Bone marrow (tissue), 2 donors: ENCODE results near the gene LZTS2.
"Not testable (repeated sequence)": the region's sequence is repeated elsewhere in the genome, so short reads cannot be mapped to it uniquely, and the experiment has no call there.

Source experiments
- DNase-seq, 2 donors: peaks; one replicate each; lab custom pipeline; 2025; lab: John Stamatoyannopoulos, UW

LZTS2 gene

GRCh38 chr10:100999742-101000126 lies at the start of gene LZTS2:
TSS of gene LZTS2 (plus strand) at chr10:100999808. CDS start at chr10:101002539, 2,731 bp downstream.
- no peak for DNase-seq

- no peak for DNase-seq
Measured at GRCh38 chr10:100960251-100960650, 39.4 kb upstream of the LZTS2 start.

GRCh38 chr10:100962351-100963080 lies 37.1 kb upstream of the LZTS2 start:
- DNase-seq, result no peak

GRCh38 chr10:100963826-100964225 lies 35.8 kb upstream of the LZTS2 start:
- no peak for DNase-seq

- DNase-seq, result no peak
Measured at GRCh38 chr10:100965820-100966219, 33.8 kb upstream of the LZTS2 start.

GRCh38 chr10:100966887-100967286 lies 32.7 kb upstream of the LZTS2 start:
- no peak for DNase-seq

GRCh38 chr10:100967332-100967731 lies 32.3 kb upstream of the LZTS2 start:
- DNase-seq, result no peak

GRCh38 chr10:100968062-100968736 lies 31.4 kb upstream of the LZTS2 start:
- no peak for DNase-seq

- DNase-seq, result no peak
Measured at GRCh38 chr10:100968863-100969186, 30.8 kb upstream of the LZTS2 start.

GRCh38 chr10:100969187-100970075 lies 30.2 kb upstream of the LZTS2 start, which contains the start of gene SEMA4G:
TSS of gene SEMA4G (plus strand) at chr10:100969504. CDS start at chr10:100972913, 3,409 bp downstream.
- DNase-seq, result peak in 1 of 2 donors; percentile 16

GRCh38 chr10:100970076-100970913 lies 29.3 kb upstream of the LZTS2 start:
- DNase-seq, result no peak

- DNase-seq, result no peak
Measured at GRCh38 chr10:100970914-100971811, 28.4 kb upstream of the LZTS2 start.

GRCh38 chr10:100972115-100972903 lies 27.3 kb upstream of the LZTS2 start:
- no peak for DNase-seq

- no peak for DNase-seq
Measured at GRCh38 chr10:100972904-100973535, 26.6 kb upstream of the LZTS2 start.

- not testable (repeated sequence) for DNase-seq
Measured at GRCh38 chr10:100975397-100975796, 24.2 kb upstream of the LZTS2 start.

GRCh38 chr10:100976906-100977305 lies 22.7 kb upstream of the LZTS2 start:
- DNase-seq, result no peak

- DNase-seq, result no peak
Measured at GRCh38 chr10:100977436-100977835, 22.2 kb upstream of the LZTS2 start.

GRCh38 chr10:100978121-100978900 lies 21.3 kb upstream of the LZTS2 start:
- DNase-seq, result no peak

- no peak for DNase-seq
Measured at GRCh38 chr10:100978901-100979195, 20.8 kb upstream of the LZTS2 start.
